Motor neuron (in vitro differentiated cells): ENCODE data around the gene MAP1A. TPM values are rescaled to one million over a fixed set of nuclear protein-coding genes. Genes with fewer than 3 reads are reported as not detected.
"Not testable (repeated sequence)": the region's sequence is repeated elsewhere in the genome, so short reads cannot be mapped to it uniquely, and the experiment has no call there.

Source experiments
- ATAC-seq, 8 experiments: fragments of 200-7000 bp; cut with Tn5 transposase; replicated peaks in 6 of 8; 2 replicates each; pipeline ENCODE4 v1.8.0; 2021; ENCODE audit warnings: mild to moderate bottlenecking in 8 of 8, moderate library complexity in 8 of 8
- H3K27ac ChIP-seq, 2 donors: fragments of 250-450 bp; sonication (Bioruptor Pico); 2 replicates each; pipeline ENCODE4 v1.9.0; 2021; ENCODE audit warnings: antibody characterized with exemption in 2 of 2, mild to moderate bottlenecking in 2 of 2, moderate library complexity in 1 of 2
- H3K4me1 ChIP-seq, 2 donors: fragments of 250-450 bp; sonication (Bioruptor Pico); replicated peaks in 1 of 2; 2 replicates each; pipeline ENCODE4 v1.6.1; 2021; ENCODE audit warnings: antibody characterized with exemption in 2 of 2, mild to moderate bottlenecking in 2 of 2, moderate library complexity in 1 of 2
- H3K4me3 ChIP-seq, 5 donors: fragments of 250-450 bp; sonication (Bioruptor Pico); 2 replicates each; pipeline ENCODE4 v1.9.0; 2021; ENCODE audit warnings: antibody characterized with exemption in 5 of 5, mild to moderate bottlenecking in 5 of 5, moderate library complexity in 4 of 5
- WGBS, 10 experiments: fragments of 450-650 bp; shearing (Covaris generic); methylation state at CpG; one replicate each; pipeline ENCODE4 v1.0.0; 2022; 5-methylcytosine and 5-hydroxymethylcytosine counted together
- in situ Hi-C, 9 experiments: fragments of 400-800 bp; cut with MboI; loops; one replicate each; pipeline ENCODE4 v1.15.0; 2021; ENCODE audit warnings: low sequenced_read_pairs in 9 of 9, low pct_unique_long_range_greater_than_20kb in 2 of 9; ENCODE audit not compliant: unreplicated experiment in 9 of 9
- total RNA-seq, 8 experiments: library from RNA; unstranded; fragments of 300-600 nt; gene quantifications; 2 replicates each; pipeline versions ENCODE4 v1.2.3 to v1.2.4, GENCODE V29; 2022

The MAP1A gene
- total RNA-seq, 8 experiments from 2014 or later: 8.4 to 71.1 (median 32.7) TPM

GRCh38 chr15:43547539-43547938 lies 30.1 kb downstream of the MAP1A start:
- no peaks in the 10 kb centered on the region for H3K4me1 ChIP-seq
- no peak overlapping the region for H3K4me3 ChIP-seq
- no peak for ATAC-seq
- no peak overlapping the region for H3K27ac ChIP-seq
- in situ Hi-C loops: no loop called here
- 92 to 100% (median 100%) methylated on average over 1 to 2 of the region's 2 CpGs; no CpG with 5 or more reads in 2 of the 10 experiments for WGBS, 10 experiments

DNA sequence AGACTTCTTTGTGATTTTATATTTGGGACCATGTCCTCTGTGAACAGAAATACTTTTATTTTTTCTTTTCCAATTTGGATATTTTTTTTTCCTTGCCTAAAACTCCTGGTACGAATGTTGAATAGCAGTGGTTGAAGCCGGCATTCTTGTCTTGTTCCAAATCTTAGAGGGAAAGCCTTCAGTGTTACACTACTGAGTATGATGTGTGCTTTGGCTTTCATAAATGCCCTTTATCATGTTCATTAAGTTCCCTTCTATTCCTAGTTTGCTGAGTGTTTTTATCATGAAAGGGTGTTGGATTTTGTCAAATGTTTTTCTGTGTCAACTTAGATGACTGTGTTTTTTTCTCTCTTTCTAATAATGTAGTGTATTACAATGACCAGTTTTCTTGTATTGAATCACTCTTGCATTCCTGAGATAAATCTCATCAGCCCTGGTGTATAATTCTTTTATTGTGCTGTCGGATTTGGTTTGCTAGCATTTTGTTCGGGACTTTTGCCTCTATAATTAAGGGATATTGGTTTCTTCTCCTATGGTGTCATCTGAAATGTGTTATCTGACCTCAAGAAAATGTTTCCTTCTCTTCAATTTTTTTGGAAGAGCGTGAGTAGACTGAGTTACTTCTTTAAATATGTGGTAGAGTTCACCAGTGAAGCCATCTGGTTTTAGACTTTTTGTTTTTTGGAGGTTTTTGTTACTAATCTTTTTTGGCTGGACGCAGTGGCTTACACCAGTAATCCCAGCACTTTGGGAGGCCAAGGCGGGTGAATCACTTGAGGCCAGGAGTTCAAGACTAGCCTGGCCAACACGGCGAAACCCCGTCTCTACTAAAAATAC lies 33.3 kb downstream of the MAP1A start:
- H3K4me3 ChIP-seq: no peak overlapping the region
- no peak overlapping the region for H3K27ac ChIP-seq
- H3K4me1 ChIP-seq: no peaks in the 10 kb centered on the region
- in situ Hi-C loops: no loop called here
- WGBS, 10 experiments: 11 to 96% (median 77%) methylated on average over 2 to 10 of the region's 10 CpGs
- no peak for ATAC-seq

DNA sequence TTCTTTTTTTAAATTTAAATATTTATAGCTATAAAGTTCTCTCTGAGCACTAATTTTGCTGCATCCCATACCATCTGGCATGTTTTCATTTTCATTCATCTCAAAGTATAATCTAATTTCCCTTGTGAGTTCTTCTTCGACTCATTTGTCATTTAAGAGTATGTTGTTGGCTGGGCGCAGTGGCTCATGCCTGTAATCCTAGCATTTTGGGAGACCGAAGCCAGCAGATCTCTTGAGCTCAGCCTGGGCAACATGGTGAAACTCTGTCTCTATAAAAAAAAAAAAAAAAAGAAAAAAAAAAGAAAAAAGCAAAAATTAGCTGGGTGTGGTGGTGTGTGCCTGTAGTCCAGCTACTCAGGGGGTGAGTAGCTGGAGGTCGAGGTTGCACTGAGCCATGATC lies 34.8 kb downstream of the MAP1A start:
- in situ Hi-C loops: no loop called here
- 45 to 100% (median 94%) methylated on average over 1 to 4 of the region's 4 CpGs; no CpG with 5 or more reads in 1 of the 10 experiments for WGBS, 10 experiments
- H3K4me3 ChIP-seq: no peak overlapping the region
- no peak for ATAC-seq
- no peak overlapping the region for H3K27ac ChIP-seq
- no peaks in the 10 kb centered on the region for H3K4me1 ChIP-seq

- Histone ChIP-seq H3K4me3 (no peak overlapping the region), H3K4me1 (no peaks in the 10 kb centered on the region), H3K27ac (no peak overlapping the region)
- in situ Hi-C loops: no loop called here
- 7 to 91% (median 60%) methylated on average over 1 to 2 of the region's 2 CpGs; no CpG with 5 or more reads in 2 of the 10 experiments for WGBS, 10 experiments
- ATAC-seq: no peak
Measured at GRCh38 chr15:43552986-43553385, 35.6 kb downstream of the MAP1A start.

DNA sequence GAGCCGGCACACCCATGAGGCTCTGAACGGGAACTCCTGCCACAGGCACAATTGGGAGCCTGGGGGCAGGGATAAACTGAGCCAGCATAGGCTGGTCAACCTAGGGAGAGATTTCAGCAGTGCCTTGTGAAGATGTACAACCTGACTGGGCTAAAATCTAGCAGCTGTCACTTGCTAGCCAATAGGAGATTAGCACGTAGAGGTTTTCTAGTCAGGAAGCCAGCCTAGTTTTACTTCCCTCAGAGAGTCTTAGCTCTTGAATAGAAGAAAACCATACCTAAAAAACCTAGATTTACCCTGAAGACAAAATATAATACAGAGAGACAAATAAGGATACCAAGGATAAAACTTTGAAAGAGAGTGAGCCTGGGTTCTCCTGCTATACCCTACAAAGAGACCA lies 45.3 kb downstream of the MAP1A start:
- H3K4me3 ChIP-seq, ATAC-seq, H3K27ac ChIP-seq, H3K4me1 ChIP-seq, in situ Hi-C loops: not testable (repeated sequence)
- WGBS, 10 experiments: no CpG with 5 or more reads among the region's 3 CpGs

DNA sequence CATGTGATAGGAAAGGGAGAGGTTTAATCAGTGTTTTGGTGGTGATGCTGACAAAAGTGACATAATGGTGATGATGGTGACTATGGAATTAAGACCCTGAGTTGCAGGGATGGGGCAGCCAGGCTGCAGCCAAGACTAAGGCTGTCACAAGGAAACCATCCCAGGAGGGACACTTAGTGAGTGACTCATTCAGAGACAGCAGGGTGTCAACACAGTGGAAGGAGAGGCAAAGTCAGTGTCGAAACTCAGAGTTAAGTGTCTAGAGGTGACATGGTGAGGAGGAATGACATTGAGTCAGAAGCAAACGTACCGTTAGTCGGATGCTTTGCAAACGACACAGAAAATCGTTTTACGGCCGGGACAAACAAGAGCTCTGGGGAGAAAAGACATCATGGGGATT lies 46.4 kb downstream of the MAP1A start:
- H3K4me1 ChIP-seq, H3K4me3 ChIP-seq, ATAC-seq, H3K27ac ChIP-seq, in situ Hi-C loops: not testable (repeated sequence)
- WGBS, 10 experiments: no CpG with 5 or more reads among the region's 8 CpGs

DNA sequence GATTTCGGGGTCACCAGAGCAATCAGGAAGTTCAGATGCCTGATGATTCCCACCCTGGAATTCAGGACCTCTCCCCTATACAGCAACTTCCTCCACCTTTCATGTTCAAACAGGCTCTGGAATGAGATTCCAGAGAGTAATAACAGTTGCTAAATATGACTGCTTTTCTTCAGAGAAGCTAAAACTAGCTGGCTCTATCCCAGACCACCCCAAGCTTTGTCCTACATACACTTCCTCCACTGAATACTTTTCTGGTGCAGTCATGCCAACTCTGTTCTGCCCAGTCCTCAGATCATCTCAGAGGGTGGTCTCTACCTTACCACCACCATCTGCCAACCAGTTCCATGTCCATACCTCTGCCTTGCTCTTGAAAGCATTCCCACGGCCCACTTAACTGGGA lies 49.2 kb downstream of the MAP1A start:
- H3K4me3 ChIP-seq, H3K4me1 ChIP-seq, H3K27ac ChIP-seq, in situ Hi-C loops, ATAC-seq: not testable (repeated sequence)
- WGBS, 10 experiments: no CpG with 5 or more reads among the region's 2 CpGs

DNA sequence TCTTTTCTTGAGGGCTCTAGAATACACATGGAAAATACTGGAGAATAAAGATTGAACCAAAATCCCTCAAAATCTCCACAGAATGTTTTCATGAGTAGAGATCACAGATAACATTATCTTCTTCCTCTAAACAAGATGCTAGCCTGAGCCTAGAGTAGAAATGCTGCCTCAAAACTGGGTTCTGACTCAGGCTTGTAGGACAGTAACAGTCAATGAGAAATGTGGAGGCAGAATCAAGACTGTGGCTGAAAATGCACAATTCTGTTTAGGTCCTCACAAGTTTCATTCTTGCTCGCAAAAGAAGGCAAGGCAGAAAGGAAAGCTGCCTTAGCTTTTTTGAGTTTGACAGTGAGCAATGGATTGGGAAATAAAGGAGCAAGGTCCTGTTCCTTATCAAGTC lies 57.2 kb downstream of the MAP1A start:
- H3K4me3 ChIP-seq, ATAC-seq, in situ Hi-C loops, H3K4me1 ChIP-seq, H3K27ac ChIP-seq: not testable (repeated sequence)
- no CpG with 5 or more reads among the region's 1 CpG for WGBS, 10 experiments

Other genes starting within 250 kb of the MAP1A start
- gene TGM7, start 215.4 kb upstream of the MAP1A start, total RNA-seq: under 1 TPM in 1 of 8 experiments, not detected in 7; 0.62 TPM
- 10 to 100 TPM in 2 of 8 experiments, 1 to 10 TPM in 6; 3.9 to 11.4 (median 8.5) TPM for gene LCMT2, start 187.0 kb upstream of the MAP1A start, total RNA-seq
- gene ZSCAN29, start 146.6 kb upstream of the MAP1A start, total RNA-seq: 10 to 100 TPM; 19.9 to 58.8 (median 24.2) TPM
- 10 to 100 TPM in 3 of 8 experiments, 1 to 10 TPM in 5; 4.9 to 30.4 (median 8.5) TPM for gene TUBGCP4, start 146.5 kb upstream of the MAP1A start, total RNA-seq
- 10 to 100 TPM; 37.3 to 93.1 (median 84.8) TPM for gene TP53BP1, start 24.5 kb upstream of the MAP1A start, total RNA-seq
- gene PPIP5K1, start 72.6 kb downstream of the MAP1A start, total RNA-seq: 10 to 100 TPM in 7 of 8 experiments, 1 to 10 TPM in 1; 9.4 to 37.9 (median 21.0) TPM
- 10 to 100 TPM in 4 of 8 experiments, 1 to 10 TPM in 3, under 1 TPM in 1; 0.91 to 18.5 (median 9.4) TPM for gene CKMT1B, start 76.4 kb downstream of the MAP1A start, total RNA-seq
- gene STRC, start 101.2 kb downstream of the MAP1A start, total RNA-seq: 1 to 10 TPM in 3 of 8 experiments, under 1 TPM in 5; 0.40 to 2.9 (median 0.77) TPM
- gene CATSPER2, start 131.2 kb downstream of the MAP1A start, total RNA-seq: 1 to 10 TPM; 1.5 to 7.0 (median 2.8) TPM
- gene CKMT1A, start 176.3 kb downstream of the MAP1A start, total RNA-seq: 10 to 100 TPM in 1 of 8 experiments, 1 to 10 TPM in 6, under 1 TPM in 1; 0.87 to 10.0 (median 7.0) TPM
- 100 to 1,000 TPM in 6 of 8 experiments, 10 to 100 TPM in 2; 80.9 to 286 (median 146) TPM for gene PDIA3, start 228.8 kb downstream of the MAP1A start, total RNA-seq